Measurements from ENCODE around the gene NTHL1.

DNA sequence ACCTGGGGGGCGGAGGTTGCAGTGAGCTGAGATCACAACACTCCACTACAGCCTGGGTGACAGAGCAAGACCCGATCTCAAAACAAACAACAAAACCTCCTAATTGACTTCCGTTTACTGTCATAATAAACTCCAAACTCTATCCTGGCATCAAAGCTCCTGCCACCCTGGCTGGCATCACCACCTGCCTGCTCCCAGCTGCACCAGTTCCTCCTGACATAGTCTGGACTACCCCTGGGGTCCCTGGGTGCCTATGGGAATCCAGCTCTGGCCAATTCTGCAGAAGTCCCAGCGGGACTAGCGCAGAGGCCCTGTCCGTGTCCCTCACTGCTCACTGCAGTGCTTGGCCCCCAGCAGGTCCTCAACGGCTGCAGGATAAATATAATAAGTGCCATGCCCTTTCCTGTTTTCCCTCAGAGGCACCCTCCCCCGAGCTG, 723 bp downstream of the NTHL1 start:
- TF ChIP-seq FOXM1 (IDR thresholded peaks at IDR 0.05; ENCODE audit: borderline replicate concordance), result no peak
- TF ChIP-seq, protein P1, sequence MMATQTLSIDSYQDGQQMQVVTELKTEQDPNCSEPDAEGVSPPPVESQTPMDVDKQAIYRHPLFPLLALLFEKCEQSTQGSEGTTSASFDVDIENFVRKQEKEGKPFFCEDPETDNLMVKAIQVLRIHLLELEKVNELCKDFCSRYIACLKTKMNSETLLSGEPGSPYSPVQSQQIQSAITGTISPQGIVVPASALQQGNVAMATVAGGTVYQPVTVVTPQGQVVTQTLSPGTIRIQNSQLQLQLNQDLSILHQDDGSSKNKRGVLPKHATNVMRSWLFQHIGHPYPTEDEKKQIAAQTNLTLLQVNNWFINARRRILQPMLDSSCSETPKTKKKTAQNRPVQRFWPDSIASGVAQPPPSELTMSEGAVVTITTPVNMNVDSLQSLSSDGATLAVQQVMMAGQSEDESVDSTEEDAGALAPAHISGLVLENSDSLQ (IDR thresholded peaks at IDR 0.05), result no peak
- no peak for TF ChIP-seq L3MBTL2 (conservative IDR thresholded peaks at IDR 0.05)
- TF ChIP-seq BHLHE40 (IDR thresholded peaks at IDR 0.05; ENCODE audit: borderline replicate concordance), result no peak
- no peak for TF ChIP-seq FOXA1 (IDR thresholded peaks at IDR 0.05)
- TF ChIP-seq HDGF (IDR thresholded peaks at IDR 0.05; ENCODE audit: borderline replicate concordance), result no peak
- no peak for TF ChIP-seq NFRKB (IDR thresholded peaks at IDR 0.05)
- no peak for TF ChIP-seq FOXK2 (IDR thresholded peaks at IDR 0.05)
- TF ChIP-seq SP1 (IDR thresholded peaks at IDR 0.05), result no peak
- no peak for TF ChIP-seq CTBP1 (IDR thresholded peaks at IDR 0.05; ENCODE audit: borderline replicate concordance)
- no peak for TF ChIP-seq SUZ12 (IDR thresholded peaks at IDR 0.05)
- no peak for TF ChIP-seq ELF4 (IDR thresholded peaks at IDR 0.05)
- TF ChIP-seq TARDBP (IDR thresholded peaks at IDR 0.05), result no peak
- TF ChIP-seq ARNT (IDR thresholded peaks at IDR 0.05), result no peak

Data from HEK293T (cell line).